Activated naive CD8-positive, alpha-beta T cell treated with anti-CD3 and anti-CD28 coated beads, Interleukin-2, amount 50 U/mL, for 24 hours (primary cell): ENCODE measurements around the gene HOXA3.

Experiments
- ATAC-seq: fragments of 150-1000 bp; cut with Tn5 transposase; one replicate; pipeline ENCODE4 v1.10.0; 2021
- DNase-seq: peaks from one replicate; pipeline ENCODE4 v3.0.0; 2021
- H3K27ac Mint-ChIP-seq: one replicate; pipeline ENCODE4 v1.8.0; 2021; ENCODE audit warnings: mild to moderate bottlenecking, mixed read lengths
- H3K27me3 Mint-ChIP-seq: one replicate; pipeline ENCODE4 v1.8.0; 2021; ENCODE audit warnings: mixed read lengths
- H3K36me3 Mint-ChIP-seq: one replicate; pipeline ENCODE4 v1.8.0; 2021; ENCODE audit warnings: low read depth, mixed read lengths
- H3K4me1 Mint-ChIP-seq: one replicate; pipeline ENCODE4 v1.8.0; 2021; ENCODE audit warnings: mixed read lengths
- H3K4me3 Mint-ChIP-seq: one replicate; pipeline ENCODE4 v1.8.0; 2021; ENCODE audit warnings: mild to moderate bottlenecking, moderate library complexity, mixed read lengths
- H3K9me3 Mint-ChIP-seq: one replicate; pipeline ENCODE4 v1.8.0; 2021; ENCODE audit warnings: mixed read lengths

Gene HOXA3

GRCh38 chr7:27093184-27093895 is 59.0 kb downstream of the HOXA3 start:
- peaks cover 4% of the 10 kb centered on the region for H3K9me3 Mint-ChIP-seq
- no peak overlapping the region for H3K4me3 Mint-ChIP-seq
- DNase-seq = no peak
- H3K27ac Mint-ChIP-seq = no peak overlapping the region
- H3K4me1 Mint-ChIP-seq = peaks cover 26% of the 10 kb centered on the region
- peaks cover 2% of the 10 kb centered on the region for H3K36me3 Mint-ChIP-seq
- ATAC-seq = no peak
- H3K27me3 Mint-ChIP-seq = peaks cover 88% of the 10 kb centered on the region

- H3K9me3 Mint-ChIP-seq = peaks cover 4% of the 10 kb centered on the region
- peaks cover 25% of the 10 kb centered on the region for H3K4me1 Mint-ChIP-seq
- no peak for ATAC-seq
- peaks cover 87% of the 10 kb centered on the region for H3K27me3 Mint-ChIP-seq
- H3K27ac Mint-ChIP-seq = no peak overlapping the region
- peaks cover 2% of the 10 kb centered on the region for H3K36me3 Mint-ChIP-seq
- DNase-seq = no peak
- H3K4me3 Mint-ChIP-seq = no peak overlapping the region
Observed at GRCh38 chr7:27092819-27093110, 59.6 kb downstream of the HOXA3 start.

GRCh38 chr7:27091941-27092818 is 60.2 kb downstream of the HOXA3 start:
- Mint-ChIP-seq H3K4me3 (no peak overlapping the region), H3K4me1 (peaks cover 22% of the 10 kb centered on the region), H3K9me3 (peaks cover 4% of the 10 kb centered on the region), H3K27me3 (peaks cover 87% of the 10 kb centered on the region), H3K36me3 (peaks cover 4% of the 10 kb centered on the region), H3K27ac (no peak overlapping the region)
- DNase-seq (no peak), ATAC-seq (no peak)

- Mint-ChIP-seq H3K27ac (no peak overlapping the region), H3K36me3 (peaks cover 4% of the 10 kb centered on the region), H3K4me3 (no peak overlapping the region), H3K4me1 (peaks cover 15% of the 10 kb centered on the region), H3K27me3 (peaks cover 89% of the 10 kb centered on the region), H3K9me3 (peaks cover 4% of the 10 kb centered on the region)
- ATAC-seq = no peak
- DNase-seq = no peak
Observed at GRCh38 chr7:27091105-27091504, 61.3 kb downstream of the HOXA3 start.

- Mint-ChIP-seq H3K4me3 (no peak overlapping the region), H3K27ac (no peak overlapping the region), H3K36me3 (peaks cover 4% of the 10 kb centered on the region), H3K4me1 (peaks cover 7% of the 10 kb centered on the region), H3K9me3 (peaks cover 4% of the 10 kb centered on the region), H3K27me3 (peaks cover 73% of the 10 kb centered on the region)
- ATAC-seq (no peak), DNase-seq (no peak)
Observed at GRCh38 chr7:27088002-27088922, 64.1 kb downstream of the HOXA3 start.

- H3K4me3 Mint-ChIP-seq = no peak overlapping the region
- H3K36me3 Mint-ChIP-seq = peaks cover 2% of the 10 kb centered on the region
- ATAC-seq = no peak
- H3K27me3 Mint-ChIP-seq = peaks cover 29% of the 10 kb centered on the region
- H3K4me1 Mint-ChIP-seq = peaks cover 5% of the 10 kb centered on the region
- no peak for DNase-seq
- H3K9me3 Mint-ChIP-seq = no peaks in the 10 kb centered on the region
- H3K27ac Mint-ChIP-seq = no peak overlapping the region
Observed at GRCh38 chr7:27083646-27084045, 68.7 kb downstream of the HOXA3 start.

GRCh38 chr7:27082171-27082570 is 70.2 kb downstream of the HOXA3 start:
- ATAC-seq = no peak
- H3K4me1 Mint-ChIP-seq = no peaks in the 10 kb centered on the region
- DNase-seq = no peak
- H3K36me3 Mint-ChIP-seq = no peaks in the 10 kb centered on the region
- no peaks in the 10 kb centered on the region for H3K9me3 Mint-ChIP-seq
- H3K27me3 Mint-ChIP-seq = peaks cover 16% of the 10 kb centered on the region
- no peak overlapping the region for H3K27ac Mint-ChIP-seq
- H3K4me3 Mint-ChIP-seq = no peak overlapping the region

GRCh38 chr7:27080844-27081436 is 71.4 kb downstream of the HOXA3 start:
- Mint-ChIP-seq H3K36me3 (no peaks in the 10 kb centered on the region), H3K27ac (no peak overlapping the region), H3K9me3 (no peaks in the 10 kb centered on the region), H3K4me3 (no peak overlapping the region), H3K4me1 (no peaks in the 10 kb centered on the region), H3K27me3 (peaks cover 13% of the 10 kb centered on the region)
- no peak for DNase-seq
- ATAC-seq = no peak

GRCh38 chr7:27079234-27079975 is 73.0 kb downstream of the HOXA3 start:
- Mint-ChIP-seq H3K9me3 (no peaks in the 10 kb centered on the region), H3K4me3 (no peak overlapping the region), H3K36me3 (no peaks in the 10 kb centered on the region), H3K27ac (no peak overlapping the region), H3K4me1 (no peaks in the 10 kb centered on the region), H3K27me3 (peaks cover 10% of the 10 kb centered on the region)
- DNase-seq (no peak), ATAC-seq (no peak)

GRCh38 chr7:27078616-27079233 is 73.7 kb downstream of the HOXA3 start:
- Mint-ChIP-seq H3K9me3 (no peaks in the 10 kb centered on the region), H3K27ac (no peak overlapping the region), H3K36me3 (no peaks in the 10 kb centered on the region), H3K4me1 (no peaks in the 10 kb centered on the region), H3K4me3 (no peak overlapping the region), H3K27me3 (peaks cover 7% of the 10 kb centered on the region)
- DNase-seq (no peak), ATAC-seq (no peak)

- H3K27ac Mint-ChIP-seq = no peak overlapping the region
- no peak for ATAC-seq
- H3K36me3 Mint-ChIP-seq = no peaks in the 10 kb centered on the region
- H3K4me3 Mint-ChIP-seq = no peak overlapping the region
- DNase-seq = no peak
- H3K4me1 Mint-ChIP-seq = no peaks in the 10 kb centered on the region
- H3K27me3 Mint-ChIP-seq = peaks cover 7% of the 10 kb centered on the region
- H3K9me3 Mint-ChIP-seq = no peaks in the 10 kb centered on the region
Observed at GRCh38 chr7:27073076-27073475, 79.3 kb downstream of the HOXA3 start.

GRCh38 chr7:27071622-27072390 is 80.6 kb downstream of the HOXA3 start:
- Mint-ChIP-seq H3K27ac (no peak overlapping the region), H3K9me3 (no peaks in the 10 kb centered on the region), H3K27me3 (peaks cover 10% of the 10 kb centered on the region), H3K4me1 (peaks cover 2% of the 10 kb centered on the region), H3K4me3 (no peak overlapping the region), H3K36me3 (no peaks in the 10 kb centered on the region)
- DNase-seq (no peak), ATAC-seq (no peak)

GRCh38 chr7:27068259-27068658 is 84.1 kb downstream of the HOXA3 start:
- DNase-seq (no peak), ATAC-seq (no peak)
- Mint-ChIP-seq H3K4me3 (no peak overlapping the region), H3K9me3 (no peaks in the 10 kb centered on the region), H3K4me1 (peaks cover 3% of the 10 kb centered on the region), H3K36me3 (no peaks in the 10 kb centered on the region), H3K27ac (no peak overlapping the region), H3K27me3 (peaks cover 9% of the 10 kb centered on the region)
